ENCODE results near the gene RMP24.

The RMP24 gene

GRCh38 chr18:36009214-36009613, 36.7 kb downstream of the RMP24 start:
- no peak overlapping the region for H3K27ac ChIP-seq (ENCODE audit: low read depth in 1 of 2, low read length in 2 of 2)
- H3K36me3 ChIP-seq (replicated peaks in 1 of 2; ENCODE audit: control insufficient read depth in 1 of 2, insufficient read depth in 2 of 2, low read length in 2 of 2): no peaks in the 10 kb centered on the region
- intact Hi-C loops (cut with micrococcal nuclease): no loop called here
- Mint-ChIP-seq H3K4me1 (no peaks in the 10 kb centered on the region), H3K9me3 (no peaks in the 10 kb centered on the region), H3K27ac (no peak overlapping the region), H3K4me3 (no peak overlapping the region), H3K27me3 (ENCODE audit: low read depth in 3 of 3) (peaks cover 0 to 3% (median 0%) of the 10 kb centered on the region in 3 donors), H3K36me3 (no peaks in the 10 kb centered on the region)
- no peak overlapping the region for H3K4me3 ChIP-seq (replicated peaks in 1 of 3; ENCODE audit: low read depth in 2 of 3, low read length in 3 of 3)
- no peak overlapping the region for H2AFZ ChIP-seq (ENCODE audit: insufficient read depth, low read depth, low read length, poor library complexity, severe bottlenecking)
- H3K79me2 ChIP-seq (ENCODE audit: insufficient read depth, low read length): no peaks in the 10 kb centered on the region
- TF ChIP-seq CTCF (IDR thresholded peaks at IDR 0.05): no peak
- no peak for DNase-seq
- H3K9me3 ChIP-seq (replicated peaks in 1 of 2; ENCODE audit: control insufficient read depth in 1 of 2, insufficient read depth in 1 of 2, low read length in 2 of 2): no peaks in the 10 kb centered on the region
- no peaks in the 10 kb centered on the region for H4K20me1 ChIP-seq (ENCODE audit: insufficient read depth, low read length)
- H3K4me1 ChIP-seq (ENCODE audit: control insufficient read depth in 1 of 2, insufficient read depth in 2 of 2, low read length in 2 of 2): no peaks in the 10 kb centered on the region
- no peak overlapping the region for H3K9ac ChIP-seq (ENCODE audit: insufficient read depth, low read length, poor library complexity, severe bottlenecking)
- no peak overlapping the region for H3K4me2 ChIP-seq (replicated peaks; ENCODE audit: extremely low read depth, low read length, poor library complexity, severe bottlenecking)
- WGBS (ENCODE audit: insufficient coverage): no CpG with 5 or more reads among the region's 3 CpGs
- H3K27me3 ChIP-seq (ENCODE audit: control insufficient read depth in 2 of 2, insufficient read depth in 2 of 2, low read length in 2 of 2): no peaks in the 10 kb centered on the region

GRCh38 chr18:36012891-36013290, 40.4 kb downstream of the RMP24 start:
- Histone ChIP-seq H2AFZ (ENCODE audit: insufficient read depth, low read depth, low read length, poor library complexity, severe bottlenecking) (no peak overlapping the region), H3K9ac (ENCODE audit: insufficient read depth, low read length, poor library complexity, severe bottlenecking) (no peak overlapping the region), H3K27me3 (ENCODE audit: control insufficient read depth in 2 of 2, insufficient read depth in 2 of 2, low read length in 2 of 2) (no peaks in the 10 kb centered on the region), H3K79me2 (ENCODE audit: insufficient read depth, low read length) (no peaks in the 10 kb centered on the region), H3K4me2 (replicated peaks; ENCODE audit: extremely low read depth, low read length, poor library complexity, severe bottlenecking) (no peak overlapping the region), H3K9me3 (replicated peaks in 1 of 2; ENCODE audit: control insufficient read depth in 1 of 2, insufficient read depth in 1 of 2, low read length in 2 of 2) (no peaks in the 10 kb centered on the region), H3K4me1 (ENCODE audit: control insufficient read depth in 1 of 2, insufficient read depth in 2 of 2, low read length in 2 of 2) (no peaks in the 10 kb centered on the region), H4K20me1 (ENCODE audit: insufficient read depth, low read length) (no peaks in the 10 kb centered on the region), H3K36me3 (replicated peaks in 1 of 2; ENCODE audit: control insufficient read depth in 1 of 2, insufficient read depth in 2 of 2, low read length in 2 of 2) (no peaks in the 10 kb centered on the region), H3K27ac (ENCODE audit: low read depth in 1 of 2, low read length in 2 of 2) (no peak overlapping the region), H3K4me3 (replicated peaks in 1 of 3; ENCODE audit: low read depth in 2 of 3, low read length in 3 of 3) (no peak overlapping the region)
- Mint-ChIP-seq H3K27me3 (ENCODE audit: low read depth in 3 of 3) (no peaks in the 10 kb centered on the region), H3K27ac (peak overlapping the region in 1 of 7 donors; percentile 64), H3K36me3 (peaks cover 0 to 4% of the 10 kb centered on the region in 2 donors), H3K9me3 (no peaks in the 10 kb centered on the region), H3K4me3 (no peak overlapping the region), H3K4me1 (peaks cover 5% of the 10 kb centered on the region)
- no peak for DNase-seq
- WGBS (ENCODE audit: insufficient coverage): no CpG with 5 or more reads among the region's 2 CpGs
- no peak for TF ChIP-seq CTCF (IDR thresholded peaks at IDR 0.05)
- intact Hi-C loops (cut with micrococcal nuclease): loop anchor here in 1 of 2 donors (10.0 kb wide), 1 partner anchor 802 kb away; no protein-coding TSS in a partner anchor

All from CD14-positive monocyte (primary cell).